GM12891 (cell line): ENCODE measurements around the gene LRCH1.
A peak's percentile ranks its signal among the peaks of the same experiment; 100 is the strongest.

ENCODE experiments used
- POLR2A ChIP-seq: IDR thresholded peaks from 2 replicates; pipeline ENCODE4 v1.6.1; 2011; ENCODE audit warnings: low read depth, low read length, control low read depth
- POLR2AphosphoS5 ChIP-seq: IDR thresholded peaks from 2 replicates; pipeline ENCODE4 v1.6.1; 2011; ENCODE audit warnings: low read depth, low read length, control low read depth
- POU2F2 ChIP-seq: IDR thresholded peaks from 2 replicates; pipeline ENCODE4 v1.6.1; 2011; ENCODE audit warnings: low read depth, mild to moderate bottlenecking, control low read depth, low read length, moderate library complexity
- TAF1 ChIP-seq: IDR thresholded peaks from 2 replicates; pipeline ENCODE4 v1.6.1; 2011; ENCODE audit warnings: low read depth, low read length, control low read depth

- no peak for TF ChIP-seq POLR2A
- TF ChIP-seq POU2F2: no peak
- peak; percentile 47; the same call in 1 of the 2 replicates for TF ChIP-seq POLR2AphosphoS5
- no peak for TF ChIP-seq TAF1
Measured at GRCh38 chr13:46753137-46753536, 200.2 kb downstream of the LRCH1 start.
